NOMO-1 treated with DMSO at 0.1 percent for 48 hours (cell line): ENCODE measurements around the gene CDK17.
"Not testable (repeated sequence)": the region's sequence is repeated elsewhere in the genome, so short reads cannot be mapped to it uniquely, and the experiment has no call there.

ENCODE experiments used
- DNase-seq: peaks from one replicate; lab custom pipeline; 2025; ENCODE audit not compliant: unreplicated experiment; lab: John Stamatoyannopoulos, UW

CDK17 gene

GRCh38 chr12:96395236-96395635 is 5.0 kb downstream of the CDK17 start:
- no peak for DNase-seq

- DNase-seq = not testable (repeated sequence)
Measured at GRCh38 chr12:96393229-96393628, 7.0 kb downstream of the CDK17 start.

GRCh38 chr12:96392397-96392796 is 7.8 kb downstream of the CDK17 start:
- no peak for DNase-seq

GRCh38 chr12:96387981-96388380 is 12.3 kb downstream of the CDK17 start:
- DNase-seq = no peak

- peak; percentile 42 for DNase-seq
Measured at GRCh38 chr12:96386794-96387193, 13.4 kb downstream of the CDK17 start.

GRCh38 chr12:96383991-96384390 is 16.2 kb downstream of the CDK17 start:
- no peak for DNase-seq

GRCh38 chr12:96383371-96383770 is 16.9 kb downstream of the CDK17 start:
- no peak for DNase-seq

GRCh38 chr12:96379743-96380142 is 20.5 kb downstream of the CDK17 start:
- not testable (repeated sequence) for DNase-seq

- no peak for DNase-seq
Measured at GRCh38 chr12:96378319-96378718, 21.9 kb downstream of the CDK17 start.

GRCh38 chr12:96376865-96377264 is 23.4 kb downstream of the CDK17 start:
- DNase-seq = no peak

GRCh38 chr12:96375841-96376604 is 24.2 kb downstream of the CDK17 start:
- no peak for DNase-seq

GRCh38 chr12:96375170-96375569 is 25.1 kb downstream of the CDK17 start:
- DNase-seq = no peak

- no peak for DNase-seq
Measured at GRCh38 chr12:96371790-96372699, 28.2 kb downstream of the CDK17 start.

- no peak for DNase-seq
Measured at GRCh38 chr12:96371138-96371789, 29.0 kb downstream of the CDK17 start.

GRCh38 chr12:96368687-96369086 is 31.6 kb downstream of the CDK17 start:
- DNase-seq = no peak

- DNase-seq = no peak
Measured at GRCh38 chr12:96368233-96368632, 32.0 kb downstream of the CDK17 start.

- no peak for DNase-seq
Measured at GRCh38 chr12:96366381-96366654, 33.9 kb downstream of the CDK17 start.

GRCh38 chr12:96365604-96366380 is 34.4 kb downstream of the CDK17 start:
- DNase-seq = no peak

GRCh38 chr12:96364092-96364700 is 36.0 kb downstream of the CDK17 start:
- no peak for DNase-seq

GRCh38 chr12:96361074-96361473 is 39.2 kb downstream of the CDK17 start:
- no peak for DNase-seq

GRCh38 chr12:96360550-96360949 is 39.7 kb downstream of the CDK17 start:
- DNase-seq = no peak
